HG03575 (cell line): Measurements from ENCODE around the gene CHRNA7.

Experiments
- ATAC-seq: cut with Tn5 transposase; IDR thresholded peaks from one replicate; pipeline ENCODE4 v1.9.1; 2021; ENCODE audit not compliant: unreplicated experiment, insufficient number of reproducible peaks, low FRiP score; ENCODE audit errors: extremely low read depth

Gene CHRNA7

DNA sequence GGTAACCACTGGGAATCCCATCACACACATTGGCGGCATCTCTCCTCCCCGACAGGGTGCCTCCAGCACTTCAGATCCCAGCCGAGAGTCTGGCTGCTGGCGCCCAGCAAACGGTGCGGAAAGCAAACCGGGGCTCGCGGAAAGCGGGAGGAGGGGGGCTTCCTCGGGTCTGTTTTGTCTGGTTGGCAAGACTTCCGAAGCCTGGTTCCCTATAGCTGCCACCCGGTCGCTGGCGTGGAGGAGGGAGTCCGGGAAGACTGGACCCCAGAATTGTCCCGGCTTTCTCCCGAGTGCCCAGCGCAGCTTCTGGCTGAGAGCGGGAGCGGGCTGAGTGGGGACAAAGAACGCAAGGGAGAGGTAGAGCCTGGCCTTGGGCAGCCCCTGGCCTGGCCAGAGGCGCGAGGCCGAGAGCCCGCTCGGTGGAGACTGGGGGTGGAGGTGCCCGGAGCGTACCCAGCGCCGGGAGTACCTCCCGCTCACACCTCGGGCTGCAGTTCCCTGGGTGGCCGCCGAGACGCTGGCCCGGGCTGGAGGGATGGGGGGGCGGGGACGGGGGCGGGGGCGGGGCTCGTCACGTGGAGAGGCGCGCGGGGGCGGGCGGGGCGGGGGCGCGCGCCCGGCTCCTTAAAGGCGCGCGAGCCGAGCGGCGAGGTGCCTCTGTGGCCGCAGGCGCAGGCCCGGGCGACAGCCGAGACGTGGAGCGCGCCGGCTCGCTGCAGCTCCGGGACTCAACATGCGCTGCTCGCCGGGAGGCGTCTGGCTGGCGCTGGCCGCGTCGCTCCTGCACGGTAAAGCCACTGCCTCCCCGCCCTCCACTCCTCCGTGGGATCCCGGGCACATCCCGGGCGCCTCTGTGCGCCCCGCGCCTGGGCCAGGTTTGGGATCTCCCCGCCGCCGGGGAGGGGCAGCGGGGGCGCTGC lies at the start of gene CHRNA7:
Gene CHRNA7, plus strand, starts transcription at position 654 of the 920 bp plus-strand sequence. Its CDS starts 80 bp downstream, at position 734.
- no peak for ATAC-seq

GRCh38 chr15:31985607-31986006 lies 44.7 kb upstream of the CHRNA7 start:
- no peak for ATAC-seq

GRCh38 chr15:31993062-31993461 lies 37.3 kb upstream of the CHRNA7 start:
- no peak for ATAC-seq

- ATAC-seq = no peak
These were observed 32.6 kb upstream of the CHRNA7 start for GRCh38 chr15:31997711-31998110.

DNA sequence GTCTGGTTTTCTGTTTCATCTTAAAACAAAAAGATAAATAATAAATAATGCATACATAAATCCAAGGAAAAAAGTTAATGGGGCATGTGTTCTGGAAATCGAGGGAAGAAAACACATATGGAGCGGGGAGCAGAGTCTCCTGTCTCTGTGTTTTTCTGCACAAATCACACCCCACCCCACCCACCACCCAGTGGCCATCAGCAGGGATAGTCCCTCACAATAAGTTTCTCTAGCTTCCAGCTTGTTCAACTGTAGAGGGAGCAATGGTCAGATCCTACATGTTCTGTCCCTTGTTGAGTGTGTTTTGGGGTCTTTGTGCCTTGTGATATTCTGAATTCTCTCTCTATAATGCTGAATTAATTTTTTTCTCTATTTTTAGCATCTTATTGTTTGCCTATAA lies 26.8 kb upstream of the CHRNA7 start:
- no peak for ATAC-seq

- no peak for ATAC-seq
These were observed 26.1 kb upstream of the CHRNA7 start for GRCh38 chr15:32004249-32004648.

DNA sequence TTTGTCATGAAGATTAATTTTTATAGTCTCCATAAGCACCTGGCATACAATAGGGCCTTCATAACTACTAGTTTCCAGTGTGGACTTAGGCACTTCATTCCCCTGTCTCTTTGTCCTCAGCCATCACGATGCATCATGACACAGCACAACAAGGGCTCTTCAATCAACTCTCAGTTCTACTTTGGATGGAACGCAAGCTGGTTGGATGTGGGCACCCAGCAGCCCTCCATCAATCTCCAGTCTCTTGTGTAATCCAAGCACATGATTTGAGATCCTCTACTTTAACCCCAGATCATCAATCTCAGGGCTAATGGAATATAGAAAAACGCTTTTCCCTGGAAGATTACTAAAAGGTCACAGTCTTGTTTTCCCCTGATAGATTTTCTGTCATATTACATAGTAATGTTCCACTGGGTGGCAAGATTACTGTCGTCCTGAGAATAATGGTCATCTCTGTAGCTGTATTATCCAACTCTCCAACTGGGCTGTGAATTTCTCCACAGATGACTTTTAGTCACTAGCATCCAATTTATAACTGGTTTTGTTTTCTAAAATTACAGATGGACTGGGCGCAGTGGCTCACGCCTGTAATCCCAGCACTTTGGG lies 22.9 kb upstream of the CHRNA7 start:
- no peak for ATAC-seq

- no peak for ATAC-seq
These were observed 15.4 kb upstream of the CHRNA7 start for GRCh38 chr15:32014953-32015352.

DNA sequence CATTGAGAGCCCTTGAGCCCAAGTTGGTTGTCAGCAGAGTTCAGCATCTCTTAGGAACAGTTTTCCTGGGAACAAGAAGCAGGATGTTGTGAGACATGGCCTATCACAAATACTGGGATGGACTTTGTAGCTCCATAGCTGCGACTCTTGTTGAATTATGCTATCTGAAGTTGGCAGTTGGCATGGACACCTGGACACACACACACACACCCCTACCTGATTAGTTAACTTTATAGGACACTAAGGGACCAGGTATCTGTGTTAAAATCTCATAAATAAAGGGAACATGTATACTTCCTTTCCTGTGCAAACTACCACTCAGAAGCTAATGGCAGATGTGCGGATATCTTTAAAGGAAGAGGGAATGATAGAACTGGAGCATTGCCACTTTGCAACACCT lies 10.2 kb upstream of the CHRNA7 start:
- ATAC-seq = no peak

DNA sequence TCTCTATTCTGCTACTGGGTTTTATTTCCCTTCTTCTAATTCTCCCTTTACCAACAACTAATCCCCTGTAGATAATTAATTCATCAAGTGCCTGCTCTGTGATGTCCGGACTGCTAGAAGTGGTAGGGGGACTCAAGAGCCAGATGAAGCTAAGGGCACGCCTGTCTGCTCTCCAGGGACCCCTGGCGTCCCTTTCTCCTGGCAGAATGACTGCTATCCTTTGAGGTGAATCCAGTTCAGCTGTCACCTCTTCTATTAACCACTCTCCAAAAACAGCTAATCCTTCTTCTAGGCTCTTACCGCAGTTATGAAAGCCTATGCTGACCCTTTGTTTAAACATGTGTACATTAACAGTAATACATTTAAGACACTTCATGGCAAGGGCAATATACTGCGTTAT lies 1.4 kb upstream of the CHRNA7 start:
- no peak for ATAC-seq

DNA sequence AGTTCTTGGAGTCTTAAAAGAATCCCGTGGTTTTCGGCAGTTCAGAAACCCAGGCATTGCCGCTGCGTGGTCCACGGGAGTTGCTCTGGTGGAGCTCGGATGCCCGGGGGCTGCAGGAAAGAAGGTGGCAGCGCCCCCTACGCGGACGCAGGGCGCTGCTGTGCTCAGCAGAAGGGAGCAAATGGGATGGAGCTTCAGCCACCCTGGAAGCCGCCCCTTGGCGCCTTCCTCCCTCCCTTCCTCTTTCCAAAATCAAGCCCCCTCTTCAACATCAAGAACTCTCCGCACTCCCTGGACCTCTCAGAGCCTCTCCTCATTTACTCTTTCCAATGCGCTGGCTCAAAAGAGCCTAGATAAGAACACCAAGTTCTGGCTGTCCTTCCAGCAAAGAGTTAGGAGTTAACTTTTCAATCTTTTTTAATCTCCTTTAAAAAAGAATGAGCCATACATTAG lies 880 bp upstream of the CHRNA7 start:
- no peak for ATAC-seq

GRCh38 chr15:32030795-32031194 lies 480 bp downstream of the CHRNA7 start:
- ATAC-seq = no peak

DNA sequence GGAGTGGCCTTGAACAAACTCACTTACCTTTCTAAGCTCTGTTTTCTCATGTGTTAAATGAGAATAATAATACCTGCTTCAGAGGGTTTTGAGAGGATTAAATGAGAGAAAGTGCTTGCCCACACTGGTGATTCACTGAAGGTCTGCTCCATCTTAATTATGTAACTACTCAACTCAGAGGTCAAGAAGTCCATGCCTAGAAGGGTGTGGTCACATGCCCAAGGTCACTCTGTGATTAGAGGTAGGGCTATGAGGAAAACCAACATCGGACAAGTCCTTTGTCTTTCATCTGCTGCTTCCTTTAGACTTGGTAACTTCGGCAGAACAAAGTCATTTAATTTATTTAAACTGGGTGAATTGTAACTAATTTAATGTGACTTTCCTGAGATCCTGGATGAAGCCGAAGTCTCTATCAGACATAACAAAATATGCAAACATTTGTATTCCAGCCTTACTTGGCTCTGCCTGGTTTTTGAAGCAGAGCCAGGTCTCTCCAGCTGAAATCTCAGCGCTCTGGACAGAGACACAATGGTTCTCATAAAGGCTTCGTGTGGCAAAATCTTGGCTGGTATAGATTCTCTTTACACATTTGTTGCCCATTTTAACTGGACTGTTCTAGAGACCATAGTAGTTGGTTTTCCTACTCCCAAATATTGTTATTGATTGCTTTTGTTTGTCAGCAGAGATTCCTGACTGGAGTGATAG lies 3.0 kb downstream of the CHRNA7 start:
- no peak for ATAC-seq

GRCh38 chr15:32034106-32034505 lies 3.8 kb downstream of the CHRNA7 start:
- ATAC-seq = no peak

DNA sequence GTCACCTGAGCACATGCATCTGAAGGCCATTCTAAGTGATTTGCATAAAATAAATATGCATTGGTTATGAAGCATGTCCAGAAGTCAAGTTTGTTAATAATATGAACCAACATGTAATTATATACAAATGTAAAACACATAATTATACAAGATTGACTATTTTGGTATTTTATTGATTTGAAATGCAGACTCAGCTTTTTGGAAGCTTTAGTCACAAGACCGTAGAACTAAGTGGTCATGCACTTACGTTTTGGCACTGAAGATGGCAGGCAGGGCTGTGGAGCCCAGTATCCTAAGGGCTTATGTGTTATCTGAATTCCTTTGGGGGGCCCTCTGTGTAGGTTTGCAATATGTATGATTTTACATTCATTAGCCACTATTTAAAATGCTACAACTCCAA lies 5.0 kb downstream of the CHRNA7 start:
- ATAC-seq = no peak

GRCh38 chr15:32036971-32037370 lies 6.7 kb downstream of the CHRNA7 start:
- no peak for ATAC-seq

DNA sequence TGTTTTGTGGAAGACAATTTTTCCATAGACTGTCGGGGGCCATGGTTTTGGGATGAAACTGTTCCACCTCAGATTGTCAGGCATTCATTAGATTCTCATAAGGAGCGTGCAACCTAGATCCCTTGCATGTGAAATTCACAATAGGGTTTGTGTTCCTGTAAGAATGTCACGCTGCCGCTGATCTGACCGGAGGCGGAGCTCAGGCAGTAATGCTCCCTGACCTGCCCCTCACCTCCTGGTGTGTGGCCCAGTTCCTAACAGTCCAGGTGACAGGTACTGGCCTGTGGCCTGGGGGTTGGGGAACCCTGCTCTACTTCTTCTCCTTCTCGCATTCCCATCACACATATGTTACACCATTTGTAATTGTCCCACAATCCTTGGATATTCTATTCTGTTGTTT lies 11.0 kb downstream of the CHRNA7 start:
- ATAC-seq = no peak

DNA sequence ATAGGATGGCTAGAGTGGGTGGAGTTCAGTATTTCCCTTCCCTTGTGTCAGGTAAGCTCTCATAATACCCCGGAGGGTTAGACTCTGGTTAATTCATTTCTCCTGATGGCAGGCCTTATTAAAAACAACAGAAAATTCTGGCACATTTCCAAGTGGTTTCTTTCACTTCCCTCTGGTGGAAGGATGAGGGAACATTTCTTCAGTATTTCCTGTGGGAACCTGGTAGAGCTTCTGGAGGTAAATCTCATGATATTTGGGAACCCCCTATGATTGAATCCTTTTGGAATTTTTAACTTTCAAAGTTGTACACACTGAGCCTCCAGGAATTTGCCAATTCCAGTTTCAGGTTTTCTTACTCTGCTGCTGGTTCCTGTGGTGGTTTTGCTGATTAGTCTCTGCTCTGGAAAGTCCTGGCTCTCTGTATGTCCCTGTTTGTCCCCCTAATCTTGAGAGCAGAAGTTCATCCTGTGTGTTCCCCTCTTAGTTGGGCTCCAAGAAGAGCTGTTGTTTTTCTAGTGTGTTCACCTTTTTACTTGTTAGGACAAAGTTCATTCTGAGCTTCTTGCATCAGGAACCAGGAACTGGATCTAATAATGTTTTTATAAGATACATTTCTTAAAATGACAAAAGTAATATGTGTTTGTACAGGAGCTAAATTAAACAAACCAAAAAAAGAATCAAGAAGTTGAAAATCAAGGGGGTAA lies 12.1 kb downstream of the CHRNA7 start:
- no peak for ATAC-seq

DNA sequence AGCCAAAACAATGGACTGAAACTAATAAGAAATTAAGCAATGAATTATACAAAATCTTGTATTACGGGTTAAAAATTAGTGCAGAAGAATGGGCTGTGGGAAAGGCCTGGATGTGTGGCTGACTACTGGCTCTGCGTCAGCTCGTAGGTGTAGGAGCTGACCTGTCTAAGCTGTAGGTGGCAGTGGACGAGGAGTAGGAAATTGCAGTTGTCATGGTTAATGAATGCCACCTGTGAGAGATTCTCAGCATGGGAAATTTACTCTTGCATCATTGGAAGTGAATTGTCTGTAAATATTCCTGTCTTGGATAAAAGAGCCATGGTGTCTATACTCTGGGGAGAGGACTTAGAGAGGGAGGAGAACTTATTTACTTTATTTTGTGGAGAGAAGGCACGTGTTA lies 23.4 kb downstream of the CHRNA7 start:
- no peak for ATAC-seq
